Measurements from ENCODE around the gene TMEM121.
"Not testable (repeated sequence)": the region's sequence is repeated elsewhere in the genome, so short reads cannot be mapped to it uniquely, and the experiment has no call there.

The TMEM121 gene

DNA sequence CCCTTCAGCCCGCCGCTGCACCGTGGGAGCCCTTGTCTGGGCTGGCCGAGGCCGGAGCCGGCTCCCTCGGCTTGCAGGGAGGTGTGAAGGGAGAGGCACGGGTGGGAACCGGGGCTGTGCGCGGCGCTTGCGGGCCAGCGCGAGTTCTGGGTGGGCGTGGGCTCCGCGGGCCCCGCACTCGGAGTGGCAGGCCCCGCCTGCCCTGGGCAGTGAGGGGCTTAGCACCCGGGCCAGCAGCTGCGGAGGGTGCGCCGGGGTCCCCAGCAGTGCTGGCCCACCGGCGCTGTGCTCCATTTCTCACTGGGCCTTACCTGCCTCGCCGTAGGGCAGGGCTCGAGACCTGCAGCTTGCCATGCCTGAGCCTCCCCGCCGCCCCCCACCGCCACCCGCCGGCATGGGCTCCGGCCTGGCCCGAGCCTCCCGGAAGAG lies 21.4 kb downstream of the TMEM121 start:
- DNase-seq, result no peak

DNA sequence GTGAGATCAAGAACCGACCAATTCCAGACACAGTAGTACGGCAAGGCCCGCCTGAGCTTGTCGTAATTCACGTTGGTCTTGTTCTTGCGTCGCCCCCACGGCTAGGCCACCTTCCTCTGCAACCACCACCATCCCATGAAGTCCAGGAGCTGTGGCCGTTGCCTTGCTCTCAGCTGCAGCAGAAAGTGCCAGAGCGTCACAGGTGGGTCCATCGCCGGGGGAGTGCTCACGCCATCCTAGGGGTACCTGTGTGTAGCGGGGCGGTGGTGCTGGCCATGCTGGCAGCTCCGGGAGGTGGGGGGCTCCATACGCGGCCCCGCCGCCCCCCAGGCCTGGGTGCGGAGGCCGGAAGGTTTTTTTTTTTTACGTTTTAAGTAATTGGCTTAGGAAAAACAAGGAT lies 23.1 kb downstream of the TMEM121 start:
- no peak for DNase-seq

DNA sequence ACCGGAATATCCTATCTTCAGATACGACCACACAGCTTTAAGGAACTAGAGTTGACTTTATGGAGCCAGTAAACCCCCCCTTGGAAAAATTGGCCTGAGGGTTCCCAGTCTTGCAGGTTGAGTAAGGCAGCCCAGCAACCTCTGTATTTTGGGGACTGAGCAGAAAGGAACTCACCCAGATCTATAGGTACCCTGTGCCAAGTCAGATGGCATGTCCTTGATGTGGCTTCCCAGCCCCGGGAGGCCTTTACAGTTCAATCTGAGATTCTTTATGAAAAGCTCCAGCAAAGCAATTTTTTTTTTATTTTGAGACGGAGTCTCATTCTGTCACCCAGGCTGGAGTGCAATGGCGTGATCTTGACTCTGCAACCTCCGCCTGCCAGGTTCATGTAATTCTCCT lies 27.6 kb downstream of the TMEM121 start:
- no peak for DNase-seq

DNA sequence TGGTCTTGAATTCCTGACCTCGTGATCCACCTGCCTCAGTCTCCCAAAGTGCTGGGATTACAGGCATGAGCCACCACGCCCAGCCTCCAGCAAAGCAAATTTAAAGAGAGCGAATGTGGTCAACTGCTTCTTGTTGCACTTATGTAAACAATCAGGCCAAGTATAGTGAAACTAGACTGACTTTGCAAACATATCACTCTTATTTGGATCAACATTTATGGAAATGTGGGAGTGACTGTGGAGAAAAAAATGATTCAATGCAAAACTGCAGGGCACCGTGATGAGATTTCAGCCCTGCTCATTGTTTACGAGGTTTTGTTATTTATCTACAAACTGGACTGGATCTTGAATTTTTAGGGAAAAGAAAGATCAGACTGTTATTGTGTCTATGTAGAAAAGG lies 28.1 kb downstream of the TMEM121 start:
- no peak for DNase-seq

DNA sequence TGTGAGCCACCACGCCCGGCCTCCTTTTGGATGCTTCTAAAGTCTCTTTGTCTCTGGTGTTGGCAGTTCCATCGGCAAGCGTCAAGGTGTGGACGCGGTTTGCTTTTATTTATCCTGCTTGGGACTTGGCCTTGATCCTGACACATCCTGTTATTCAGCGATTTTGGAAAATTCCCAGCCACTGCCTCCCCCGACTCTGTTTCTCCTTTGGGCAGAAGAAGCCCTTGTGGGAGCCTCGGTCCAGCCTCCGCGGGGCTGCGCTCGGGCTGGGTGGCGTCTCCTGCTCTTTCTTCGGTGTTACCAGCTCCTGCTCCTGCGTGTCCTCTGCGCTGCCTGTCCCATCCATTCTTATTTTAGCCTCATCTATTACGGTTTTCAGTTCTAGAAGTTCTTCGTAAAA lies 31.3 kb downstream of the TMEM121 start:
- DNase-seq, result not testable (repeated sequence)

DNA sequence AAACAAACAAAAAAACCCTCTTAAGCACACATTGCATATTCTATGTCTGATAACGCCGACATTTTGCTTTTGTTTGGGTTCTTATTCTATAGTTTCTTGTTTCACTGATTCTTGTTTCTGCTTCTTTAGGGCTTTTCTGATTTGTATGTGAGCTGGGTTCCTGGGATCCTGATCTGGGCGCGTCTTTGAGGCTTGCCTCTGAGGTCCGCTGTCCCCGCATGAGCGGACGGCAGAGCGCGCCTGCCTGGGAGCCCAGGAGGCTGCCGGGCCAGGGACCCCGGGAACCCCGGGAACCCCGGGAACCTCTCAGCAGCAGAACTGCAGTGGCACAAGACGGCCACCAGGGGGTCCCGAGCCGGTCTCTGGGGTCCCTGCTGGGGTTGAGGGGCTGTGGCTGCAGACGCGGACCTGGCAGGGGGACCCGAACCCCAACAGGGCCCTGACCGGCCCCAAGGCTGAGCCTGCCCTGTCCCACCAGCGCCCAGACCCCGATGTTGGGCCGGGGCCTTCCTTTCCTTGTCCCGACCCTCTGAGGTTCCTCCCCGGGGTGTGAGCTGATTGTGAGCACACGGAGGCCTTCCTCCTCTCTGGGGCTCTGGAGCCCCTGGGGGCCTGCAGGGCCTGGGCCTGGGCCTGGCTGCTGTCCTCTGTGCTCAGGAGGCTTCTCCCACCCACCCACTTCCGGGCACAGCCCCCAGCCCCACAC lies 32.2 kb downstream of the TMEM121 start:
- DNase-seq, result not testable (repeated sequence)

DNA sequence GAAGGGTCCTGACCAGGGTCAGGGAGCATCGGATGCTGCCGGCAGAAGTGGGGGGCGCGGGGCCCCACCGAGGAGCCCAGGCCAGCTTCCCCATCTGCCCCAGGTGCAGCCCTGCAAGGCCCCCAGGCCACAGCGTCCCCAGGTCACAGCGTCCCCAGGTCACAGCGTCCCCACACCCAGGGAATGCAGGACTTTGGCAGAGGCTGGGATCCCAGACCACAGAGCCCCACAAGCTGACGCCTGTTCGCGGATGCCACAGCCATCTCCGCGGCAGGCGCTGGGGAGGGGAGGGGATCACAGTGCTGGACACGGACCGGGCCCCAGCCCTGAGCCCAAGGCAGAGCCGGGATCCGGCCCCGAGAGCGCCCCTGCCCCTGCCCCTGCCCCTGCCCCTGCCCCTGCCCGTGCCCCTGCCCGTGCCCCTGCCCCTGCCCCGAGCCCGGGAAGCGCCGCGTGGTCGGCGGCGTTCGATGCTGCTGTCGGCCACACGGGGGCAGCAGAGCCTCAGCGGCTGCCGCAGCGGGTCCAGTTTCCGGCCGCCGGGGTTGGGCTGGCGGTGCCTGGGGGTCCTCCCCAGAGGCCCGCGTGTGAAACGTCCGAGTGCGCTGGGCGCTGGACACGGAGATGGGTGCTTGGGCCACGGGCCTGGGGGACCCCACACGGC lies 33.1 kb downstream of the TMEM121 start:
- DNase-seq, result not testable (repeated sequence)

DNA sequence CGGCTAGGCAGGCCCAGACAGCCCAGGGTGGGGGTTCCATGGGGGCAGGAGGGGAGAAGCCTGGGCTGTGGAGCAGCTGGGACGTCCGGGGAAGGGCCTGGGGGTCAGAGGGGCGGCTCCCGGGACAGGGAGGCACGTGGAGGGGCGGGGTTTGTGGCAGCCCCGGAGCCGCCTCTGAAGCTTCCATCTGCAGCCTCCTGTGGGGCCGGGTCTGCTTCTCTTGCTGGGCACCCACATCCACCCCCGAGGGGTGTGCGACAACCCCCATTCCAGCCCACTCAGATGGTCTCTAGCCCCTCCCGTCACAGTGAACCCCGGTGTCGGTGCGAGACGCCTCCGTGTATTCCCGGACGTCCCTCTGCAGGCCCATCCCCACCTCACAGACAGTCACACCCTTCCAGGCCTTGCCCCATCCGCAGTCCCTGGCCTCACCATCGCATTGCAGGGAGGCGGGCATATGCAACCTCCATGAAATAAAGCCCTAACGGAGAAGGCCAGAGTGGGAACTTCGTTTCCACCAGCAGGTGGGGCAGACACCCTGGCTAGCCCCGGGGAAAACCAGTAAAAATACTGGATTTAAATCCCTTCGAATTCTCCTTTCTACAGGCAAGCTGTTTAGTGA lies 33.8 kb downstream of the TMEM121 start:
- not testable (repeated sequence) for DNase-seq

DNA sequence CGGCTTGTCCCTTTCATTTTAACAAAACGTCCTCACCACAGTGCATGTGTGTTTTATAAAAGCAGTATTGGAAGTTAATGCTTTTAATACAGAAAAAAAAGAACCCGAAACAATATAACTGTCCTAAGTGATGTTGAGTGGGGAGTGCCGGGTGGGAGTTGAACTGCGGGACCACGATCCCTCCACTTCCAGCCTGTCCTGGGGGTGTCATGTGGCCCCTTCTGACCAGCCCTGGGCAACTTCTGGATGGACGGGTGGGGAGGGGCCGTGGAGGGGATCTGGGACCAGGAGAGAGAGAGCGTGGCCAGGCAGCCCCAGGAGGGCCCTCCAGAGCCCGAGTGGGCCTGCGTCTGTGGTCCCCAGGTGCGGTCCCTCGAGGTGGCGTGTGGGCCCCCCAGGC lies 35.0 kb downstream of the TMEM121 start:
- DNase-seq, result not testable (repeated sequence)

DNA sequence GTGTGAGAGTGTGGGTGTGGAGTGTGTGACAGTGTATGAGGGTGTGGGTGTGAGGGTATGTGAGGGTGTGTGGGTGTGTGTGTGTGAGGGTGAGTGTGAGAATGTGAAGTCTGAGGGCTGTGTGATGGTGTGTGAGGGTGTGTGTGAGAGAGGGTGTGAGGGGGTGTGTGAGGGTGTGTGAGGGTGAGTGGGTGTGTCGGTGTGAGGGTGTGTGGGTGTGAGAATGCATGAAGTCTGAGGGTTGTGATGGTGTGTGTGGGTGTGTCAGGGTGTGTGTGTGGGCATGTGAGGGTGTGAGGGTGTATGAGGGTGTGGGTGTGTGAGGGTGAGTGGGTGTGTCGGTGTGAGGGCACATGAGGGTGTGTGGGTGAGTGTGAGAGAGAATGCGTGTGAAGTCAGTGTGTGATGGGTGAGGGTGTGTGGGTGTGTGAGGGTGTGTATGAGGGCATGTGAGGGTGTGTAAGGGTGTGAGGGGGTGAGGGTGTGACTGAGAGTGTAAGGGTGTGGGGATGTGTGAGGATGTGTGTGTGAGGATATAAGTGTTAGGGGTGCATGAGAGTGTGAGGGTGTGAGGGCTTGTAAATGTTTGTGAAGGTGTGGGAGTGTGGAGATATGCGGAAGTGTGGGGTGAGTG lies 36.4 kb downstream of the TMEM121 start:
- no peak for DNase-seq

DNA sequence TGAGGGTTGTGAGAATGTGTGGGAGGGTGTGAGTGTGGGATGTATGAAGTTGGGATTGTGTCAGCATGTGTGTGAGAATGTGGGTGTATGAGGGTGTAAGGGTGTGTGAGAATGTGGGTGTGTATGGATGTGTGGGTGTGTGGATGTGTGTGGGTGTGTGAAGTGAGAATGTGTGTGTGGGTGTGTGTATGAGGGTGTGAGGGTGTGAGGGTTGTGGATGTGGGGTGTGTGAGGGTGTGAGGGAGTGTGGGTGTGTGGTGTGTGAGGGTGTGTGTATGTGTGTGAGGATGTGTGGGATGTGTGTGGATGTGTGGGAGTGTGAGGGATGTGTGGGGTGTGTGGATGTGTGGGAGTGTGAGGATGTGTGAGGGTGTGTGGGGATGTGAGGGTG lies 37.0 kb downstream of the TMEM121 start:
- DNase-seq, result no peak

DNA sequence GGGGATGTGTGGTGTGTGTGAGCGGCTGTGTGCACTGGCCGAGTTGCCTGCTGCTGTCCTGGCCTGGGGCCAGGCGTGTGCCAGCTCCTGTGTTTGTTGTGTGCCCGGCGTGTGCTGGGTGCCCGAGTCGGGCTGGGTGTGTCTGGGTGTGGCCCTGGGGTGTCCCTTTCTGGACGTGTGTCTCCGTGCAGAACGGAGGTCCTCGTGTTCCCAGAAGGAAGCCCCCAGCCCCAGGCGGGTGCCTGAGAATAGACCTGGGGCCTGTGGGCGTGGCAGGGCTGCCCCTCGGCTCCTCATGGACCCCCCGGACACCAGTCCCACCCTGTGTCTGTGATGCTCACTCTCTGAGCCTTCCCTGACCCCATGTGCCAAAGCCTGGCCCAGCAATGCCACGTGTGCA lies 38.2 kb downstream of the TMEM121 start:
- DNase-seq, result not testable (repeated sequence)

DNA sequence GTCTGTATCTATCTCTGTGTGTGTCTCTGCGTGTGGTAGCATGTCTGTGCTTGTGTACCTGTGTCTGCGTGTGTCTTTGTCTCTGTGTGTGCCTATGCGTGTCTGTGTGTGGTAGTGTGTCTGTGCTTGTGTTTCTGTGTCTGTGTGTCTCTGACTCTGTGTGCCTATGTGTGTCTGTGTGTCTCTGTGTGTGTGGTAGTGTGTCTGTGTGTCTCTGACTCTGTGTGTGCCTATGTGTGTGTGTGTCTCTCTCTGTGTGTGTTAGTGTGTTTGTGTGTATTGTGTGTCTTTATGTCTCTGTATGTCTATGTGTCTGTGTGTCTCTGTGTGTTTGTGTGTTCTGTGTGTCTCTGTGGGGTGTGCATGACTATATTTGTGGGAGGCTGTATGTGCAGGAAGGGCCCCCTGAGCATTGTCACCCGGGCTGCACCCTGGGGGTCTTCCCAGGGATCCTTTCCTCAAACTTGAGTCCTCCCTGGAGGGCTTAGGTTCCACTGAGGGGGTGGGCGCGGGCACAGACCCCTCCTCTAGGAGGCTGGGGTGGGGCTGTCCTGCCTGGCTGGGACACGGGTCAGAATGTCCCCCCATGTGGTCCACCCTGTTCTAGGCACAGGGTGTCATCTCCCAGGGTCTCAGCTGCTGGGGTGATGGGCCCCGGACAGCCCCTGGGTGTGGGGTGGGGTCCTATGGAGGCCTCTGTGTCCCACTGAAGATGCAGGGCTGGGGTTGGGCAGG lies 39.0 kb downstream of the TMEM121 start:
- not testable (repeated sequence) for DNase-seq

DNA sequence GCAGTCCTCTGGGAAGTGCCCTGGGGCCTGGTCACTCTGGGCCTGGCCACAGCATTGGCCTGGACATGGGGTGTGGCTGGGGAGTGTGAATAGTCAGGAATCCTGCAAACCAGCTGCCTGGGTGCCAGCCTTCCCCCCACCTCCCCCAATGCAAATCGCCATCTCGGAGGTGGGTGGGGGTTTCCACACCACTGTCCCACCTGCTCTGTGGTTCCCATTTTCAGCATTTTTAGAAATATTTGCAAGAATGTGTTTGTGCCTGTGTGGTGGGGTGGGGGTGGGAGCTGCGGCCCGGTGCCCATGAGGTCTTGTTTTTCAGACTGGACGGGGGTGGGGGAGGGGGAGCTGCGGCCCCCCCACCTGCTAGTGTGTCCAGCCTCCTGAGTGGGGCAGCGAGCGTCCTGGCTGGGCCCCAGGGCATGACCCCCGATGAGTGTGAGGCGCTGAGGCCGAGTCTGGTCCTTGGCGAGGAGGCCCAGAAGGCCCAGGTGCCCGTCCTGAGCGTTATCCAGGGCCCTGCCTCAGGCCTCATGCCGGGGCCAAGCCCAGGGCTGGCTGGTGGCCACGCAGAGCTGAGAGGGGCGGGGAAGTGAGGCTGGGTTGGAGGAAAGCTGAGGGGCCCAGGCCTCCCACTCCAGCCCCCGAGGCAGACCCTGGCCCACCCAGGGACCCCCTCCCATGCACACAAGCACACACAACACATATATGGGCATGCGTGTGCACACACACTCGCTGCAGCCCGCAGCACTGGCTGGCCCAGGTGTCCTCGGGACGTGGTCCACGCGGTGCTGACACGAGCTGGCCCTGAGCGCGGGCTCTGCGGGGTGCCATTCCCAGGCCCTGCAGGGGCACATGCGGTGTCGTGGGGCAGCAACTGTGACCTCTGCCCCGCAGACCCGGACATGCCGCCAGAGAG lies 40.1 kb downstream of the TMEM121 start:
- DNase-seq, result not testable (repeated sequence)

DNA sequence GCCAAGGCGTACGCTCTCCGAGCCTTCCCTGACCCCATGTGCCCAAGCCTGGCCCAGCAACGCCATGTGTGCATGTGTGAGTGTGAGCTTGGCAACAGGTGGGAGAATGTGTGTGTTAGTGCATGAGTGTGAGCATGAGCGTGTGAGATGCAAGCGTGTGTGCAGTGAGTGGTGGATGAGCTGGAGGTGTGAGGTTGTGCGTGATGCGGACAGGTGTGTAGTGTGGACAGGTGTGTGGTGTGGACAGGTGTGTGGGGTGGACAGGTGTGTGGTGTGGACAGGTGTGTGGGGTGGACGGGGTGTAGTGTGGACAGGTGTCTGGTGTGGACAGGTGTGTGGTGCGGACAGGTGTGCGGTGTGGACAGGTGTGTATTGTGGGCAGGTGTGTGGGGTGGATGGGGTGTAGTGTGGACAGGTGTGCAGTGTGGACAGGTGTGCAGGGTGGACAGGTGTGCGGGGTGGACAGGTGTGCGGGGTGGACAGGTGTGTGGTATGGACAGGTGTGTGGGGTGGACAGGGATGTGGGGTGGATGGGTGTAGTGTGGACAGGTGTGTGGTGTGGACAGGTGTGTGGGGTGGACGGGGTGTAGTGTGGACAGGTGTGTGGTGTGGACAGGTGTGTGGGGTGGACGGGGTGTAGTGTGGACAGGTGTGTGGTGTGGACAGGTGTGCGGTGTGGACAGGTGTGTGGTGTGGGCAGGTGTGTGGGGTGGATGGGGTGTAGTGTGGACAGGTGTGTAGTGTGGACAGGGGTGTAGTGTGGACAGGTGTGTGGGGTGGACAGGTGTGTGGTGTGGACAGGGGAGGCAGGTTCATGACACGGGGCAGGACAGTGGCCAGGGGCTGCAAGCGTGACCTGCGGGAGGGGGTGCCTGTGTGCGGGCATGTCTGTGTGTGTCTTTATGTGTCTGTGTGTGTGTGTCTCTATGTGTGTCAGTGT lies 41.1 kb downstream of the TMEM121 start:
- DNase-seq, result not testable (repeated sequence)

DNA sequence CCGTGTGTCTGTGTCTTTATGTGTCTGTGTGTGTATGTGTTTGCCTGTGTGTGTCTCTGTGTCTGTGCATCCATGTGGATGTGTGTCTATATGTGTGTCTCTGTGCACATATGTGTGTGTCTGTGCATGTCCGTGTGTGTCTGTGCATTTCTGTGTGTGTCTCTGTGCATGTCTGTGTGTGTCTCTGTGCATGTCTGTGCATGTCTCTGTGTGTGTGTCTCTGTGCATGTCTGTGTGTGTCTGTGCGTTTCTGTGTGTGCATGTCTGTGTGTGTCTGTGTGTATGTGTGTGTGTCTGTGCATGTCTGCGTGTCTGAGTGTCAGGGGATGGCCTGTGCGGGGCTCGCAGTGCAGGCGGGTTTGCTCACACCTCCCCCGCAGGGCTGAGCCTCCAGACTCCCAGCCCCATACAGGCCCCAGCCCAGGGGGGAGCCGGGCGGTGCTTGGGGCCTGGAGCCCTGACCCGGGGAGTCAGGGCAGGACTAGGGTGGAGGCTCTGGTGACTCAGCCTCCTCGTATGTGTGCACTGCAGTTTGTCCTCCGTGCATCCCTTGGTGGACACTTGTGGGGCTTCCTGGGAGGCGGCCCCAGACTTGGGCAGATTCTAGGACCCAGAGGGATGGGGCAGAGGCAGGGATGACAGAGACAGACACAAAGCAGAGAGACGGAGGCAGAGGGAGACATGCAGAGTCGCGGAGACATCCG lies 41.9 kb downstream of the TMEM121 start:
- not testable (repeated sequence) for DNase-seq

DNA sequence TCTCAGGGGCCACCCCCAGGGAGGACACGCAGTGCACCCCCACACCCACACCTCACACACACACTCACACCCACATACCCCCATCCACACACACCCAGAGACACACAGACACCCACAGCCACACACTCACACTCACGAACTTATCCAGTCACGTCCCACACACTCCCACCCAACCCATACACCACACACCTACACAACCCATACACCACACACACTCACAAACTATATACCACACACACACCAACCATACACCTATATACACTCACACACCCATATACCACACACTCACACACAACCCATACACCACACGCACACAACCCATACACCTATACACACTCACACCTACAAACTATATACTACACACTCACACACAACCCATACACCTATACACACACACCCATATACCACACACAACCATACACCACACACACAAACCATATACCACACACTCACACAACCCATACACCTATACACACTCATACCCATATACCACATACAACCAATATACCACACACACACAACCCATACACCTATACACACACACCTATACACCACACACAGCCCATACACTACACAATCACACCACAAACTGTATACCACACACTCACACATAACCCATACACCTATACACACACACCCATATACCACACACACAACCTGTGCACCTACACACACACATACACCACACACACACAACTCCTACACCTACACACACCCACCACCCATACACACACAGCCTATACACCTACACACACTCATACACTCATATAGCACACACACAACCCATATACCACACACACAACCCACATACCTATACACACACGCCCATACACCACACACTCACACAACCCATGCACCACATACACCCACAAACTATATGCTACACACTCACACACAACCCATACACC lies 42.7 kb downstream of the TMEM121 start:
- DNase-seq, result no peak

DNA sequence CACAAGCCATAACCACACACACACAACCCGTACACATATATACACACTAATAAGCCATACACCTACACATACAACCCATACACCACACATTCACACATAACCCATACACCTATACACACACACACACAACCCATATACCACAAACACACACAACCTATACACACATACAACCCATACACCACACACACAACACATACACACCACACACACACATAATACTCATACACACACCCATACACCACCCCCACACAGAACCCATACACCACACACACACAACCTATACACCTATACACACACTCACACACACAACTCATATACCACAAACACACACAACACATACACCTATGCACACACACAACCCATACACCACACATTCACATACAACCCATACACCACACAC lies 44.1 kb downstream of the TMEM121 start:
- no peak for DNase-seq

All from T-helper 1 cell (primary cell).